ENCODE results near the gene AKR7A2. TPM values are rescaled to one million over a fixed set of nuclear protein-coding genes. Genes with fewer than 3 reads are reported as not detected.
A peak's percentile ranks its signal among the peaks of the same experiment; 100 is the strongest.

The AKR7A2 gene
- total RNA-seq, 1 donor from 2014 or later = 53.7 TPM

GRCh38 chr1:19333587-19334354 is 21.8 kb upstream of the AKR7A2 start:
- Mint-ChIP-seq H3K4me1 (ENCODE audit: low read depth) (no peaks in the 10 kb centered on the region), H3K27me3 (no peaks in the 10 kb centered on the region), H3K4me3 (ENCODE audit: low read depth) (no peak overlapping the region), H3K36me3 (ENCODE audit: insufficient read depth) (peaks cover 2% of the 10 kb centered on the region), H3K27ac (no peak overlapping the region), H3K9me3 (ENCODE audit: low read depth) (no peaks in the 10 kb centered on the region)
- DNase-seq (ENCODE audit: low spot score, unreplicated experiment) = no peak
- no peak for TF ChIP-seq CTCF (IDR thresholded peaks at IDR 0.05; ENCODE audit: unreplicated experiment)

GRCh38 chr1:19332832-19333231 is 20.9 kb upstream of the AKR7A2 start:
- H3K36me3 Mint-ChIP-seq (ENCODE audit: insufficient read depth) = peaks cover 2% of the 10 kb centered on the region
- no peaks in the 10 kb centered on the region for H3K27me3 Mint-ChIP-seq
- no peak for TF ChIP-seq CTCF (IDR thresholded peaks at IDR 0.05; ENCODE audit: unreplicated experiment)
- no peak overlapping the region for H3K4me3 Mint-ChIP-seq (ENCODE audit: low read depth)
- peak overlapping the region; percentile 13 for H3K27ac Mint-ChIP-seq
- H3K4me1 Mint-ChIP-seq (ENCODE audit: low read depth) = no peaks in the 10 kb centered on the region
- no peak for DNase-seq (ENCODE audit: low spot score, unreplicated experiment)
- H3K9me3 Mint-ChIP-seq (ENCODE audit: low read depth) = no peaks in the 10 kb centered on the region

- H3K27me3 Mint-ChIP-seq = no peaks in the 10 kb centered on the region
- no peaks in the 10 kb centered on the region for H3K4me1 Mint-ChIP-seq (ENCODE audit: low read depth)
- peaks cover 4% of the 10 kb centered on the region for H3K36me3 Mint-ChIP-seq (ENCODE audit: insufficient read depth)
- no peak for DNase-seq (ENCODE audit: low spot score, unreplicated experiment)
- H3K4me3 Mint-ChIP-seq (ENCODE audit: low read depth) = no peak overlapping the region
- no peak for TF ChIP-seq CTCF (IDR thresholded peaks at IDR 0.05; ENCODE audit: unreplicated experiment)
- H3K9me3 Mint-ChIP-seq (ENCODE audit: low read depth) = no peaks in the 10 kb centered on the region
- H3K27ac Mint-ChIP-seq = peak overlapping the region; percentile 37
Observed at GRCh38 chr1:19331262-19331878, 19.4 kb upstream of the AKR7A2 start.

GRCh38 chr1:19330449-19331135 is 18.6 kb upstream of the AKR7A2 start:
- H3K27ac Mint-ChIP-seq = no peak overlapping the region
- H3K4me1 Mint-ChIP-seq (ENCODE audit: low read depth) = no peaks in the 10 kb centered on the region
- H3K4me3 Mint-ChIP-seq (ENCODE audit: low read depth) = no peak overlapping the region
- TF ChIP-seq CTCF (IDR thresholded peaks at IDR 0.05; ENCODE audit: unreplicated experiment) = no peak
- peaks cover 4% of the 10 kb centered on the region for H3K36me3 Mint-ChIP-seq (ENCODE audit: insufficient read depth)
- H3K9me3 Mint-ChIP-seq (ENCODE audit: low read depth) = no peaks in the 10 kb centered on the region
- no peaks in the 10 kb centered on the region for H3K27me3 Mint-ChIP-seq
- DNase-seq (ENCODE audit: low spot score, unreplicated experiment) = no peak

- H3K9me3 Mint-ChIP-seq (ENCODE audit: low read depth) = no peaks in the 10 kb centered on the region
Observed at GRCh38 chr1:19329611-19330010, 17.7 kb upstream of the AKR7A2 start.

More at GRCh38 chr1:19329611-19330010, 17.7 kb upstream of the AKR7A2 start:
- no peak for TF ChIP-seq CTCF (IDR thresholded peaks at IDR 0.05; ENCODE audit: unreplicated experiment)
- Mint-ChIP-seq H3K27me3 (no peaks in the 10 kb centered on the region), H3K27ac (peak overlapping the region; percentile 14), H3K36me3 (ENCODE audit: insufficient read depth) (peaks cover 4% of the 10 kb centered on the region), H3K4me1 (ENCODE audit: low read depth) (no peaks in the 10 kb centered on the region), H3K4me3 (ENCODE audit: low read depth) (no peak overlapping the region)
- no peak for DNase-seq (ENCODE audit: low spot score, unreplicated experiment)
